HuH-7.5 (cell line): ENCODE data around the gene DTNB.

Experiments
- DNase-seq: peaks from one replicate; pipeline ENCODE4 v3.0.0; 2011; ENCODE audit warnings: low spot score

The DTNB gene

DNA sequence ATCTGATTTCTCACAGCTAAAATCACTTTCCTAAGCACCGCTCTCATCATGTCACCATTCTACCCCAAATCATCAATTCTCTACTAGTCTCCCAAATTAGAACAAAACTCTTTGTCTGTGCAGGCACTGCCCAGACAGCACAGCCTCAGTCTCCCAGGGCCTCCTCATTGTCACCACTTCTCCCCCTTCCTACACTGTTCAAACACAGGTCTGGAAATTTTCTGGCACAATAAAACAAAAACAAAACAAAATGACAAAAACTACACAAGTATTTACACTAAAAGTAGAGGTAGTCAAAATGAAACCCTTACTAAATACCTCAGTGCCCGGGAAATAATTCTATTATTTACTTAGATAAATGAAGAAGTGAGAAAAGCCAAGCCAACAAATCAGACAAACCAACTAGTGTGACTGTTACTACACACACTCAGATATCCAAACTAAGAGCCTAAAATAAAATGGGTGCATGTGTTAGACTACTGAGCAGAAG is 175.4 kb downstream of the DTNB start:
- no peak for DNase-seq

DNA sequence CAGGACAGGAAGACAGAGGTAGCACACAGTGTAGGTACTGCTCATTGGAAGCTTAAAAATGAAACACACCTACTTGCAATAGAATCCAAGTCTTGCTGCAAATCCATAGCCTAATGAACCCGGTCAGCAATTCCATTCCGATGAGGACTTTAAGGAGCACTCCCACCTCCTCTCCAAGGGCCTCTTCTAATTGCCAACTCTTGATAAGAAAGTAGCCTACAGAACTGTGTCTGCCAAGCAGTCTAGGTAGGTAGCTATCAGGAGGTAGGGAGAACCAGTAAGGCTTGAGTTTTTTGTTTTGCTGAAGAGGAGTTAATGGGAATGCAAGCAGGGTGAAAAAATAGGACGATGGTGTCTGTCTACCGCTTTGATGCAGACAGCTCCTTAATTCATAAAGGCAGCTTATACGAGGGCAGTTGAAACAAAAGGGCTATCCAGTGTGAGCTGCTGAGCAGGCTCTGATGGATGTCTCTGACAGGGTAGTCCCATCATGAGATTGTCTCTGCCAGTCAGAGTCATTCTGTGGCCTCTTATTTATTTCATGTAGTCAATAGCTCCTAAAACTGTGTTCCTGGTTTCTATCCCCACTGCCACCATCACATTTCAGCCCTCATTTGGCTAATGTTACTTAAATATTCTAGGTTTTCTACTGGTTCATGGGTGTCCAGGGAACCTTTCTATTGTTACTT is 176.0 kb downstream of the DTNB start:
- no peak for DNase-seq

DNA sequence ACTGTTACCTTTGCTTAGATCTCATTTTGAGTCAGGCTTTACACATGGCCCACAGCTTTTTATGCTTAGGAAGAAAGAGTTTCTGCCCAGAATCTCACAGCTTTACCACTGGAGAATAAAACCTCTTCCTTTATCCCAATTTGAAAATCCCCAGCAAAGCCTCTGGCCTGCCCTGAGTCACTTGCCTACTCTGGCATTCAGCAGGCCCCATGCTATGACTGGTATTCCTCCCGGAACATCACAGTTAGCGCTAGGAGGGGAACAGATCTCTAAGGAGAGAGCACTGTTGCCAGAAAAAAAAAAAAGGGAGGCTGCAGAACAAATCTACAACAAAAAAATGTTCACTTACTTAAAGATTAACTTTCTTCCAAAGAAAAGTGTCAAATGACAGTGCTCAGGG is 178.8 kb downstream of the DTNB start:
- DNase-seq: no peak

DNA sequence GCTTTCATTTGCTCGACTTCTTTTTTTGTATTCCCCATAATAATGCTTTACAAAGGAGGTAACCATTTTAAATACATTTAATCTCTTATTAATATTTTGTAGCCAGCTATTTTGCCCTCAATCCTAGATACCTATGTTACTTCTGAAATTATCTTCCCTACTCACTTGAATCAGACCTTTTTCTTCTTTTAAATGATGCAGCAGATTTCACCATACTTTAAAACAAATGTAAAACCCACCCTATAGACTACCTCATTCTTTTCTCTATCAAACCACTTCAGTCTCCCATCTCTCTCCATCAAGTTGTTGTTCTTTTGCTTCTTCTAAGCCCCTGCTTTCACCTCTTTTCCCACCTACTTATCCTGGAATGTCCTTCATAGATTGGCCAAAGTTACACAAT is 180.2 kb downstream of the DTNB start:
- DNase-seq: no peak

DNA sequence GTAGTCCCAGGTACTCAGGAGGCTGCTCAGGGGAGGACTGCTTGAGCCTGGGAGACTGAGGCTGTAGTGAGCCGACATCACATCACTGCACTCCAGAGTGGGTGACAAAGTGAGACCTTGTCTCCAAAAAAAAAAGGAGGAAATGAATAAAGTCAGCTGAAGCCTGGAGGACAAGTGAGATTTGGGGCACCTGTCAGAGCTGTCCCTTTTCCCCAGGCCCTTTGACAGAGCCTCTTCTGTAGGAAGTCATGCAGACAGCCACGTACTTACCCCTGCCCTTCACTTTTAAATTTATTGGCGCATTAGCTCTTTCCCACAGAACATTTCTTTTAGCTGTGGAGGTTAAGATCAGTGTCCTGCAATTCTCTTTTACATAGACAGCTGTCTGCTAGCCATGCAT is 180.7 kb downstream of the DTNB start:
- no peak for DNase-seq

DNA sequence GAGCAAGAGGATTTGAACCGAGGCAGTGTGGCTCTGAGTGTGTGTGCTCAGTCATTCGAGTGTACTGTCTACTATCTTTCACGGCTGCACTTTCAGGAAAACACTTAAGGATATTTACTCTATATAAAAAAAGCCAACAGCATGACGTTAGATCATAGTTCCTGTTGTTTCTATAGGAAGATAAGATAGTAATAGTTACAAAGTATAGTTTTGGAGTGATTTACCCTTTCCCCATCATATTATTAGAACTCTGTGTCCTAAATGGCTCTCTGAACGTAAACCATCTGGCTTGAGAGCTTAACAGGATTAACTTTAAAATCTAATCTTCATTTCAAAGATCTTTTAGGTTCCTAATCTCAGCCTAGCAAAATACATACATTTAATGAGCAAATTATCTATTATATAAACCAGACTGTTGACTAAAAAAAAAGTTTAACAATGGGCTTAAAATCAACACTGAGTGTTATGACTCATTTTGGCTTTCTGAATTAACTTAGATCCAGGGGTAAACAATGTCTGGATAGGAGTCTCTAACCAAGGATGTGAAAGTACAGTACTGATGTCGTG is 181.3 kb downstream of the DTNB start:
- no peak for DNase-seq

DNA sequence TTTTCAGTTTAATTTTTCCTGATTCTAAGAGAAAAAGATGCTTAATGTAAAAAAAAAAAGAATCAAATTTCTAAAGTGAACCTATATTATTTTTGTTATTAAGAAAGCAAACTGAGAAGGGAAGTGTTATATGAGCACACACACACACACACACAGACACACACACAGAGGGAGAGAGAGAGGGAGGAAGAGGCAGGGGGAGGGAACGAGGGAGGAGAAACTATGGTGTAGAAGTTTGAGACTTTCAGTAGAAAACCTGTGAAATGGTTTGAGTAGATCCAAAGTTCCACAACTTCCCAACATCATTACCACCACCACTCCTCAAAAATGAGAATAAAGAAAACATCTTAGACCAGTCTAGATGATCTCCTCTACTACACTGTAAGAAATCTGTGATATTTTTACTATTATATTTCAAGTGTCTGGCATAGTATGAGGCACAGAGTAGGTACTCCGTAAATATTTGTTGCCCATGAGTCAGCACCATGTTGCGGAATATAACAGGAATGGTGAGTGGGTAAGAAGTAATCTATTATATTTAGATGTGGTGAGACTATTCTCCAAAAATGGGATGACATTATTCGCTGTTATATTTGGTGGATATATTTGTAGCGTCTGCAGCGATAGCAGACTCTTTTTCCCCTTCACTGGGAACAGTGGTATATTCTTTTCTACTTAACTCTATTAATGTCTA is 182.2 kb downstream of the DTNB start:
- DNase-seq: no peak

DNA sequence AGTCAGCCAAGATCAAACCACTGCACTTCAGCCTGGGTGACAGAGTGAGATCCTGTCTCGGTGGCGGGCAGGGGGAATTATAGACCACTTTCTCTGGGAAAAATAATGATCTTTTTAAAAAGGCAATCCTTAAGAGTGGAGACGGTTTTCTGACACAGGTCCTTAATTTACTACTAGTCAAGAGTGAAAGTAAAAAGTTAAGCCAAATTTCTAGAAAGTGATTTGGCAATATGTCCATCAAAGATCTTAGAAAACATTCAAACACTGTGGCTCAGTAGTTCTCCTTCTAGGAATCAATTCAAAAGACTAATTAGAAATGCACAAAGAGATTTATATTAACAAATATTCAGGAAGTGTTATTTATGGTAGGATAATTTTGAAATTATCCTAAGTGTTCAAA is 183.2 kb downstream of the DTNB start:
- no peak for DNase-seq

DNA sequence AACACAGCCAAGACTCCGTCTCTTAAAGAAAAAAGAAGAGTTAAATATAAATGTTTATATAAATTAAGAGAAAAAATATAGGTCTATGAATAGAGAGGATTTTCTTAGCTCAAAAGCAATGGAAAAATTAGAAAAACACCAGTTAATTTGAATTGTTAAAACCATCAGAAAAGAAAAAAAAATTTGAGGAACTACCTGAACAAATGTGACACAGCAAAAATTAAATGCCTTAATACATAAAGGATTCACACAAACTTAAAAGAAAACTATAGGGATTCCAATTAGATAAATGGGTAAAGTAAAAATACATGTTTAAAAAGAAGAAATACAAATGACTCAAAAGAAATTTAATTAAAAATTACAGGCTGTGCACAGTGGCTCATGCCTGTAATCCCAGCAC is 183.7 kb downstream of the DTNB start:
- no peak for DNase-seq

DNA sequence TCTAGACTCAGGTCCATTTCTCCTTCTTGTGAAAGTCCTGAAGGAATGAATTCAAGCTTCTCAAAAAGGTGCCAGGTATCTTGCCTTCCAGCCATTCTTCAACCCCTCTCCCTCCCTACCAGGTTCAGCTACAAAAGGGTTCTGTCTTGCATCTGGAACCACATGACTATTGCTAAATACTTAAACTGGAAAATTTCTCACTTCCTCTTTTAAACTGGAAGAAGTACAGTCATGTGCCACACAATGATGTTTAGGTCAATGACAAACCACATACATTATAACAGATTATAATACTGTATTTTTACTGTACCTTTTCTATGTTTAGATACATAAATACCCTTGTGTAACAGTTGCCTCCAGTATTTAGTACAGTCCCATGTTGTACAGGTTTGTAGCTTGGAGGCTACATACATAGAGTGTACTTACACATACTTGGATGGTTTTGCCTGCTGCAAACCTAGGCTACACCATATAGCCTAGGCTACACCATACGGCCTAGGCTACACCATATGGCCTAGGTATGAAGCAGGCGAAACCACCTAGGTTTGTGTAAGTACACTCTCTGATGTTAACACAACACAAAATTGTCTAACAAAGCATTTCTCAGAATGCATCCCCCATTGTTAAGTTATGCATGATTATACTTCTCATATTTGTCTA is 189.6 kb downstream of the DTNB start:
- no peak for DNase-seq

DNA sequence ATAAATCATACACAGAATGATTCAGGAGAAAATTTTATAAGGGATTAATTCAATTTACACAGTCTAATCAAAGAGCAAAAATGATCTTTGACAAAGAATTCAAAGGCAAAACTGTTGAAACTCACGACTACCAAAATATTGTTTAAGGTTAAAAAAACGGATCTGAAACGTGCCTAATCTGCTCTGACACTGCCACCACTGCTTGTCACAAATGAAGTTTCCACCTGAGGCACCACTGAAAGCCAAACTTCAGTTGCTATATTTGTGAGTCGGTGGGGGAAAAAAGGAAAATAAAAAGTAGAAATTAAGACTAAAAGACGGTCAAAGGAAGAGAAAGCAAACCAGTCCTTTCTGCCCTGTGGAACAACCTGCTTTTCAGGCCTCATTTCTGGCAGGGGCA is 191.0 kb downstream of the DTNB start:
- no peak for DNase-seq

DNA sequence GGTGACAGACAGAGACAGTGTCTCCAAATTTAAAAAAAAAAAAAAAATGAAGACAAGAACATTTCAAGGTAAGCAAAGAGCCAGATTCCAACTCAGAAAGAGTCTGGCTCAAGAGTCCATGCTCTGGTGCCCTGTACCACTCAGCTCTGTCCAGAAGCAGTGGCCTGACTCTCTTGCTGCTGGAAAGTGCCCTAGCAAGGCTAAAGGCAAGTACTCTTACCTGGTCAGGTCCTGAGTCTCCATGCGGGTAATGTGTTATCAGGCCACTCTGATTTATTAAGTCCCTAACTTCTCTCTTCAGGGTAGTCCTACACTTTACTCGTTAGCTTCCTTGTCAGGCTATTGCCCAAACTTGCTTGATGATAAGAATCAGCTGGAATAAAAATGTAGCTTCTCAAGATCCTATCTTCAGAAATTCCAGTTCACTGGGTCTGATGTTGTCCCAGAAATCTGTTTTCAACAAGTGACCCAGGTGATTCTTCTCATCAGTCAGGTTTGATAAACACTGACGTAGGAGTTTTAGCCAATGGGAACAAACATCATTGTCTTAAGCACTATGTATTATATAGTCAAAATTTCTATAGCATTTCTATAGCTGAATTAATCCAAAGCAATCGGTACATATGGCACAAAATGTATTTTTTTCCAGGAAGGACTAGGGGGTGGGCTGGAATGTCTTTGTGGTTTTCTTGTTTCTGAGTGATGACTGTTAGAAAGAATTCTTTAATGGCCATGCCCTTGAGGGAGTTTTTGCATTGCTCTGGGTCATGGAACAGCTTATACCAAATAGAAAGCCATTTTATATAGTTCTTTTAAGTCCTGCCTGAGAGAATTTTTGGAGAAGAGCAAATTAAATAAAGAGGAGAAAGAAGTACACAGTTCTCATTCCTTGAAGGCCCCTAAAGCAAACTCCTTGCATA is 191.7 kb downstream of the DTNB start:
- DNase-seq: no peak

DNA sequence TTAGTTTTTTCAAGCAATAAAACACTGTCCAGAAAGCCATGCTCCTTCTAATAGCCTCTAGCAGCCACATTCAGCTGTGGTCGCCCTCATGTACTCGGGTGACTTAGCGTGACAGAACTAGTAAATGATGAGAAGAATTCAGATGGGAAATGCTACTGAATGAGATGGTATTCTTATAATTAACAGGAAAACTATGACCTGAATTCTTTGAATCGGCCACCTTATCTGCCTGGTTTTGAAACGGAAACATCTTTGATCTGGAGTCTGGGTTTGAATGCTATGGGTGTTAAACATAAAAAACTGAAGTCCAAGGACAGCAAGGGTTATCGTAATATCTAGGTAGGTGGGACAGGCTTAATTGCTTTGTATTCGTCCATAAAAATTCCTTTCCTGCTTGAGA is 192.8 kb downstream of the DTNB start:
- DNase-seq: no peak

DNA sequence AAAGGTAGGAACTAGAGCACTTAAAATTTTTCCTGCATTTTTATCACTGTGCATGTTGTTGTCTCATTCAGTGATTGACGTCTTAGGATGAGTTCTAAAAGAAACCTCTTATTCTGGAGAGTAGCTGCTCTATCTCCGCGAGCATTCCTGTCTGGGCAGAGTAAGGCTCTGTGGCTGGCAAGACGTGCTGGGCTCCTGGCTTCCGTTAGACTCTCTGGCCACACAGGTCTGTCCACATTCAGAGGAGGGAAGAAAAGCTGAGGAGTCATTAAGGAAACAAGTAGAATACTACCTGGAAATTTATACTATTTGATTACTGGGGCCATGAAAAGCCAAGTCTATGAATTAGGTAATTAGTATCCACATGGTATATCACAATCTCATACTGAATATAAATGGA is 193.6 kb downstream of the DTNB start:
- no peak for DNase-seq

DNA sequence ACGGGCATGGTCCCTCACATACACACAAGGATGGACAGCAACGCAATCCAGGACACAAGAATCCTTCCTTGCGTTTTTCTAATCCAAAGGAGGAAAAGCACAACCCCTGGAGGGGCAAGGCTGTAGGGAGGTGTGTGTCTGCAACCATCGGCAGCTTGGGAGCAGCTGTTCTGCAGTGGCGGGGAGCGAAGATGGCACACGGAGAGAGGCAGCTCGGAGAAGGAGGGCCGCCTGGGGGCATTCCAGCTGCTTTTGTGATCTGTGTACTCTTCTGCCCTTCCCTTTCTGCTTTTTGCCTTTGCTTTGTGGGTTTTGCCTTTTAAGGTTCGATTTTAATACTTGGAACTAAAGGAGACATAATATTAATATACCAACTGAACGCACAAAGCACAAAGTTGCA is 194.6 kb downstream of the DTNB start:
- DNase-seq: no peak

DNA sequence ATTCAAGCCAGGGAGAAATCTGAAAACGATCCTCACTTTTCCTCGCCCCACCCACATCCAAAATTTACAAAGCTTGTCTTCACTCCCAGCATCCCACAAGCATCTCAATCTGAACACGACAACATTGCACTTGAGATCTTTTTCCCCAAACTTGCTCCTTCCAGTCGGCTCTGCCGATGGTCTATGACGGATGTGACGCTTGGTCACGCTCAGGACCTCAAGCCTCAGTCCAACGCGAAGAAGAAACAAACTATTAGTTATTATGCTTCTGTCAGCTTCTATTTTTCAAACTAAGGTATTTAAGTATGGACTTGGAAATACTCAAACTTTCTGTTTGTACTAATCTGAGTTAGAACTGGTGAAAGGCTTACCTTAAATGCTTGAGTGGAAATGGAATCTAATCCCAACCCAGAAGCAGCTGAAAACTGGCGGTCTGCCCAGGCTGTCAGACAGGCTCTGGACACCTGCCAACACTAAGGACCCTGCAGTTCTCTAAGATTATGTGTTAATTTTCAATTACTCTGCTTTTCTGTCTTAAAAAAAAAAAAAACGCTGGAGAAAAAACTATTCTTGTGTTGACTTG is 199.5 kb downstream of the DTNB start:
- DNase-seq: no peak

DNA sequence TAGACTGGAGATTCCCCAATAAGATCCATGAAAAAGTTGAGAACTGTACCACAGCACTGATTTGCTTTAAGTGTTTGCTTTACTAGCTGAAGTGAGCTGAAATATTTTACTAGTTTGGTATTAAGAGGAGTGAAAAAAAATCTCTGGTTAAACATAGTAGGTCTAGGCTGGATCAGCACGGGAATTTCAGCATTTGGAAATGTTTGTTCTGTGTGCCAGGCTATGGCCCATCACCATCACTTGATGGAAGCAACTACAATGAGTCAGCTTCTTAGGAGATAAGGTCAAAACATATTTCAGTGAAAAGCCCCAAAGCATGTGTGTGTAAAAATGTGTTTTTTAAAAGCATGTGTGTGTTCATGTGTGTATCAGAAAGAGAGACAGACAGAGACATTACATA is 200.2 kb downstream of the DTNB start:
- no peak for DNase-seq

DNA sequence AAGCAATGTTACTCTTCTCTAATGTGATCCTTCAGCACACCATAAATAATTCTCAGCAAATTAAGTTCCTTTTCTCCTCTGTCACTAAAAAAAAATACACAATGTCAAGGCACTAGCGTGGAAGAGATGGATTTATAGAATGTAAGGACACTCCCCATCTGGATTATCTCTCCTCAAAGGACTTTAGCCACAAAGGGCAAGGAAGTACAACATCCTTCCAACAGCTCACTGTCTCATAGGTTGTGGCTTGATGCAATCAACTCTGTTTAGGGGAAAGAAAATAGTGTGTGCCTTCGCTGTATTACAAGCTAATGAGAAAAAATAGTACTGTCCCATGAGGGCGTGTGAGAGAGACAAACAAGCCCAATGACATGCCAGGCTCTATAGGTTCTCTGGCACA is 202.6 kb downstream of the DTNB start:
- DNase-seq: no peak

DNA sequence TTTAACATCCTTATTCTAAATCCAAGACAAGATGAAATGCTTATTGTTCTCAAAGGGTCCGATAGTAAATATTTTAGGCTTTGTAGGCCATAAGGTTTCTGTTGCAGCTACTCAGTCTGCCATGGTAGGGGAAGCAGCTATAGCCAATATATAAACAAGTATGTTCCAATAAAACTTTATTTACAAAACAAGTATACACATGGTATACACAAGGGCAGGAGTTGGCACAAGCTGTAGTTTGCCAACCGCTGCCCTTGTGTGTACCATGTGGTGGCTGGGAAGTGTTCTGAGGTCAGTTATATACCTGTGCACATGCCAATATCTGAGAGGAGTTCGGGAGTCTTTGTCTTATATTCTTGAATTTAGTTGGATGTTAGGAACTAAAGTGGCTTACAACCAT is 205.6 kb downstream of the DTNB start:
- no peak for DNase-seq

DNA sequence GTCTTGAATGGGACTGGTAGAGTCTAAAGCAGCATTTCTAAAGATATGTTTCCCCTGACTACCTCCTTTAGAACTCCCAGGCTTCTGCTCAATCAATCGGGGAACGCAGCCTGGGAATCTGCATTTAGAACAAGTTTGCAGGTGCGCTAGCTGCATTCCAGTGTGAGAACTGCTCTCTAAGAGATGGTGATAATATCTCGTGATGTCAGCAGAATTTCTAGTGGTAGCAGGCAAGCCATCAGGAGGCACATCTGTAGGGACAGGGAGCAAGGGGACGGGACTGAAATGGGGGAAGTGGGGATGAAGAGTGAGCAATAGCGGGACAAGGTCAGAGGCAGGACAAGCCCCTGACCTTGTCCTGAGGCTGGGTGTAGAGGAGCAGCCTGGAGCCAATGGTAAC is 211.4 kb downstream of the DTNB start:
- no peak for DNase-seq

DNA sequence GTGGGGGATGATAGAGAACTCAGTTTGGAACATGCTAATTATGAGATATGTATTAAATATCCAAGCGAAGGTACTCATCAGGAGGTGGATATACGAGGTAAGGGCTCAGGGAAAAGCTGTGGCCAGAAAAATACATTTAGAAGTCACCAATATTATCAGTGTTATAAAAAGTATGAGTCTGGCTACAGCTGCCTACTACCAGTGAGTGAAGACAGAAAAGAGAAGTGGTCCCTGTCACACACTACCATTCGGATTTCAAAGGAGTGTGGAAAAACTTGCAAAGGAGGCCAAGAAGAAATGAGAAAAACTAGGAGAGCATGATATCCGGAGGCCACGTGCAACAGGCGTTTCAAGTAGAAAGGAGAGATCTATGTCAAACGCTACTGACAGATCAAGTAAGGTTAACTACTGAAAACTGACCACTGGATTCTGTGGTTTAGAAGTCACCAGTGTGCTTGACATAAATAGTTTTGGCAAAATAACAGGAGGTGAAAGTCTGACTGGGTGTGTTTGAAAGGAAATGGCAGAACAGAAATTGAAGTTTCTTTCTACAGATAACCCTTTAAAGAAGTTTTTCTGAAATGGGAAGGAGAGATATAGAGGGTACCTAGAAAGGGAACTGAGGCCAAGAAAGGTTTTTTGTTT is 213.0 kb downstream of the DTNB start:
- DNase-seq: no peak
